Smooth muscle cell (in vitro differentiated cells): ENCODE results near the gene PALLD. TPM values are rescaled to one million over a fixed set of nuclear protein-coding genes. Genes with fewer than 3 reads are reported as not detected.

ENCODE experiments used
- DNase-seq: peaks from one replicate; lab custom pipeline; 2025; ENCODE audit not compliant: unreplicated experiment; lab: John Stamatoyannopoulos, UW
- H2AFZ ChIP-seq: fragments of 200-600 bp; sonication (generic); 2 replicates; pipeline ENCODE4 v1.6.0; 2016; ENCODE audit warnings: antibody characterized with exemption, low read depth, mild to moderate bottlenecking
- H3F3A ChIP-seq: fragments of 200-600 bp; sonication (generic); 2 replicates; pipeline ENCODE4 v1.6.0; 2017; ENCODE audit warnings: antibody characterized with exemption, low read depth
- H3K27ac ChIP-seq: fragments of 200-600 bp; sonication (generic); 2 replicates; pipeline ENCODE4 v1.5.1; 2016; ENCODE audit warnings: low read depth, mild to moderate bottlenecking
- H3K27me3 ChIP-seq: fragments of 200-600 bp; sonication (generic); 2 replicates; pipeline ENCODE4 v1.6.1; 2016; ENCODE audit warnings: low read depth, mild to moderate bottlenecking
- H3K36me3 ChIP-seq: fragments of 200-600 bp; sonication (generic); 2 replicates; pipeline ENCODE4 v1.5.1; 2016; ENCODE audit warnings: low read depth
- H3K4me1 ChIP-seq: fragments of 200-600 bp; sonication (generic); 2 replicates; pipeline ENCODE4 v1.5.1; 2016; ENCODE audit warnings: low read depth
- H3K4me2 ChIP-seq: fragments of 200-600 bp; sonication (generic); 2 replicates; pipeline ENCODE4 v1.6.0; 2016; ENCODE audit warnings: mild to moderate bottlenecking
- H3K4me3 ChIP-seq: fragments of 200-600 bp; sonication (generic); 2 replicates; pipeline ENCODE4 v1.5.1; 2016; ENCODE audit warnings: mild to moderate bottlenecking
- H3K79me2 ChIP-seq: fragments of 200-600 bp; sonication (generic); 2 replicates; pipeline ENCODE4 v1.6.0; 2016; ENCODE audit warnings: low read depth, mild to moderate bottlenecking
- H3K9ac ChIP-seq: fragments of 200-600 bp; sonication (generic); 2 replicates; pipeline ENCODE4 v1.6.0; 2016; ENCODE audit warnings: low read depth
- H3K9me3 ChIP-seq: fragments of 200-600 bp; sonication (generic); replicated peaks from 2 replicates; pipeline ENCODE4 v1.5.1; 2016; ENCODE audit warnings: low read depth
- H4K20me1 ChIP-seq: fragments of 200-600 bp; sonication (generic); 2 replicates; pipeline ENCODE4 v1.6.0; 2016; ENCODE audit warnings: low read depth
- WGBS: methylation state at CpG from one replicate; pipeline ENCODE4 v1.1.7; 2016; ENCODE audit warnings: low lambda C conversion rate; 5-methylcytosine and 5-hydroxymethylcytosine counted together
- polyA plus RNA-seq: library from polyadenylated mRNA; unstranded; fragments of >200 nt; fragmentation: Nextera tagmentation; extraction: Ambion mirVana; gene quantifications from 2 replicates; pipeline ENCODE4 v1.2.1, GENCODE V29; 2016
- total RNA-seq: library from RNA; depleted of rRNA; stranded (reverse); fragments of >200 nt; gene quantifications from 2 replicates; pipeline ENCODE4 v1.2.3, GENCODE V29; 2014
- TF ChIP-seq, protein P1 (sequence below): fragments of 200-600 bp; sonication (generic); IDR thresholded peaks from 2 replicates; pipeline ENCODE4 v1.5.1; 2017; ENCODE audit warnings: borderline replicate concordance, mild to moderate bottlenecking, antibody characterized with exemption; ENCODE audit not compliant: insufficient read depth, poor library complexity, severe bottlenecking

The PALLD gene
- total and polyA plus RNA-seq, 2 experiments from 2014 or later = 354 to 415 TPM

- Histone ChIP-seq H4K20me1 (peaks cover 90% of the 10 kb centered on the region), H3F3A (peaks cover 38% of the 10 kb centered on the region), H3K9ac (peak overlapping the region; percentile 14), H3K79me2 (peaks cover 95% of the 10 kb centered on the region), H3K27me3 (no peaks in the 10 kb centered on the region), H3K4me3 (peak overlapping the region; percentile 83), H3K4me2 (peak overlapping the region; percentile 93), H3K9me3 (no peaks in the 10 kb centered on the region), H3K27ac (peak overlapping the region; percentile 89), H2AFZ (no peak overlapping the region), H3K4me1 (peaks cover 42% of the 10 kb centered on the region), H3K36me3 (no peaks in the 10 kb centered on the region)
- WGBS = 79% methylated on average over 9 of the region's 9 CpGs
- TF ChIP-seq, protein P1, sequence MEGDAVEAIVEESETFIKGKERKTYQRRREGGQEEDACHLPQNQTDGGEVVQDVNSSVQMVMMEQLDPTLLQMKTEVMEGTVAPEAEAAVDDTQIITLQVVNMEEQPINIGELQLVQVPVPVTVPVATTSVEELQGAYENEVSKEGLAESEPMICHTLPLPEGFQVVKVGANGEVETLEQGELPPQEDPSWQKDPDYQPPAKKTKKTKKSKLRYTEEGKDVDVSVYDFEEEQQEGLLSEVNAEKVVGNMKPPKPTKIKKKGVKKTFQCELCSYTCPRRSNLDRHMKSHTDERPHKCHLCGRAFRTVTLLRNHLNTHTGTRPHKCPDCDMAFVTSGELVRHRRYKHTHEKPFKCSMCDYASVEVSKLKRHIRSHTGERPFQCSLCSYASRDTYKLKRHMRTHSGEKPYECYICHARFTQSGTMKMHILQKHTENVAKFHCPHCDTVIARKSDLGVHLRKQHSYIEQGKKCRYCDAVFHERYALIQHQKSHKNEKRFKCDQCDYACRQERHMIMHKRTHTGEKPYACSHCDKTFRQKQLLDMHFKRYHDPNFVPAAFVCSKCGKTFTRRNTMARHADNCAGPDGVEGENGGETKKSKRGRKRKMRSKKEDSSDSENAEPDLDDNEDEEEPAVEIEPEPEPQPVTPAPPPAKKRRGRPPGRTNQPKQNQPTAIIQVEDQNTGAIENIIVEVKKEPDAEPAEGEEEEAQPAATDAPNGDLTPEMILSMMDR = no peak
- no peak for DNase-seq
Measured at GRCh38 chr4:168835880-168836454, 339.1 kb downstream of the PALLD start.

DNA sequence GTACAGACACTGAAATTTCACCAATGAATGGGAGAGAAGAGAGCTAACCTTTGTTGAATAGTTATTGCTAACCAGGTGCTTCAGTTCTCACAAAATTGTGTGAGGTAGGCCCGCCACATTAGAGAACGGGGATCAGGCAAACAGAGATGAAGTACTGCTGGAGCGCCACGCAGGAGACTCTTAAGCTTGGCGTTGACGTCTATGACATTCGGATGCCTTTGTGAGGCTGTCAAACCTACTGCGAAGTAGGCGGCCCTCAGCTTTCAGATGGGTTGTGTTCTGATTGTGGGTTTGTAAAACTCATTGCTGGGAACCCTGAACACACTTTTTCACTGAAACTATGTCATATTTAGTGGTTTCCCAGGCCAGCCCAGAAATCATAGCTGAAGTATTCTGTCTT lies 339.6 kb downstream of the PALLD start:
- peak overlapping the region; percentile 89 for H3K27ac ChIP-seq
- H3K9me3 ChIP-seq = no peaks in the 10 kb centered on the region
- peaks cover 99% of the 10 kb centered on the region for H3K79me2 ChIP-seq
- peaks cover 38% of the 10 kb centered on the region for H3K4me1 ChIP-seq
- H2AFZ ChIP-seq = no peak overlapping the region
- TF ChIP-seq, protein P1 = no peak
- 68% methylated on average over 9 of the region's 9 CpGs for WGBS
- peaks cover 42% of the 10 kb centered on the region for H3F3A ChIP-seq
- H3K36me3 ChIP-seq = no peaks in the 10 kb centered on the region
- H4K20me1 ChIP-seq = peaks cover 95% of the 10 kb centered on the region
- no peaks in the 10 kb centered on the region for H3K27me3 ChIP-seq
- H3K4me3 ChIP-seq = no peak overlapping the region
- no peak for DNase-seq
- no peak overlapping the region for H3K9ac ChIP-seq
- H3K4me2 ChIP-seq = peak overlapping the region; percentile 93

DNA sequence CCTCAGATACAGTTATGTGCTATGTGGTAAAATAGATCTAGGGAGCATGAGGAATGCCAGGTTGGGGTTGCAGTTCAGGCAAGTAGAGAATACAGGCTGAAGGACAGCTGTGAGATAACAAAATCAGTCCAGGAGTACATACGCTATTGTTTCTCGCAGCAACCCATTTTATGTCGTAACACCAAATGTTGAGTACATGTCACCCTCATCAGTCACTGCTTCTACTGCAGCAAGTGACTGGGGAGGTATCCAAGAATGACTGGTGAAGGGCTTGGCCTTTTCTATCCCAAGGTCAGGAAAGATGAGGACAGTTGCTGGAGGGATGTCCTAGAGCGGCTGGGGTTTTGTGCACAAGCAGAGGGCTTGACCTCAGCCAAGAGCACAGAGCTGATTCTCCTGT lies 341.1 kb downstream of the PALLD start:
- H3F3A ChIP-seq = peaks cover 54% of the 10 kb centered on the region
- H4K20me1 ChIP-seq = peaks cover 100% of the 10 kb centered on the region
- 92% methylated on average over 4 of the region's 4 CpGs for WGBS
- no peak overlapping the region for H3K9ac ChIP-seq
- H3K4me1 ChIP-seq = peaks cover 44% of the 10 kb centered on the region
- H3K4me2 ChIP-seq = peak overlapping the region; percentile 93
- H3K27me3 ChIP-seq = no peaks in the 10 kb centered on the region
- H3K4me3 ChIP-seq = no peak overlapping the region
- H3K27ac ChIP-seq = peak overlapping the region; percentile 89
- no peaks in the 10 kb centered on the region for H3K9me3 ChIP-seq
- TF ChIP-seq, protein P1 = no peak
- no peaks in the 10 kb centered on the region for H3K36me3 ChIP-seq
- H3K79me2 ChIP-seq = peaks cover 100% of the 10 kb centered on the region
- DNase-seq = no peak
- H2AFZ ChIP-seq = no peak overlapping the region
